Subcutaneous abdominal adipose tissue (tissue), 5 donors: ENCODE results near the gene IDH3A.

Experiments
- H3K27ac ChIP-seq: one replicate; pipeline ENCODE4 v1.7.0; 2013; ENCODE audit warnings: low read depth, mild to moderate bottlenecking, inconsistent platforms, low read length, moderate library complexity
- H3K27me3 ChIP-seq, 5 donors: one replicate each; pipeline ENCODE4 v1.7.0; 2013; ENCODE audit warnings: low read length in 5 of 5, inconsistent platforms in 1 of 5; ENCODE audit not compliant: control insufficient read depth in 5 of 5, insufficient read depth in 4 of 5
- H3K36me3 ChIP-seq, 5 donors: one replicate each; pipeline ENCODE4 v1.7.0; 2013; ENCODE audit warnings: low read length in 5 of 5; ENCODE audit not compliant: control insufficient read depth in 5 of 5, insufficient read depth in 5 of 5
- H3K4me1 ChIP-seq, 5 donors: one replicate each; pipeline ENCODE4 v1.7.0; 2013; ENCODE audit warnings: low read length in 5 of 5, mild to moderate bottlenecking in 3 of 5, moderate library complexity in 1 of 5; ENCODE audit not compliant: control insufficient read depth in 5 of 5, insufficient read depth in 5 of 5
- H3K4me3 ChIP-seq, 5 donors: one replicate each; pipeline ENCODE4 v1.7.0; 2013; ENCODE audit warnings: low read length in 5 of 5, low read depth in 1 of 5
- H3K9ac ChIP-seq, 5 donors: one replicate each; pipeline ENCODE4 v1.7.0; 2013; ENCODE audit warnings: low read length in 5 of 5, mild to moderate bottlenecking in 4 of 5, moderate library complexity in 3 of 5
- H3K9me3 ChIP-seq, 5 donors: one replicate each; pipeline ENCODE4 v1.7.0; 2013; ENCODE audit warnings: low read length in 5 of 5; ENCODE audit not compliant: control insufficient read depth in 5 of 5
- donor health status: healthy.
- donor health status: healthy.
- donor health status: healthy.
- donor health status: healthy.
- donor health status: healthy.

The IDH3A gene

DNA sequence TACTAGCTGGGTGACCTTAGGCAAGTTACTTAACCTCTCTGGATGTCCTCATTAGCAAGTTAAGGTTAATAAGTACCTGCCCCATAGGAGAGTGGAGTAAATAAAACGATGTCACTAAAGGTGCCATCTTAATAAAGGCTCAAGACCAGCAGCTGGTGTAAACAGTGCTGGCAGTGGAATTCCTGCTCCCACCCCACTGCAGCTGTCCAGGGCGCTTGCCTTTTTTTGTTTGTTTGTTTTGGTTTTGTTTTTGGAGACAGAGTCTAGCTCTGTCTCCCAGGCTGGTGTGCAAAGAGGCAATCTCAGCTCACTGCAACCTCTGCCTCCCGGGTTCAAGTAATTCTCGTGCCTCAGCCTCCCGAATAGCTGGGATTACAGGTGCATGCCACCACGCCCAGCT lies 28.9 kb downstream of the IDH3A start:
- Histone ChIP-seq H3K9ac (no peak overlapping the region), H3K27me3 (no peaks in the 10 kb centered on the region), H3K36me3 (peaks cover 0 to 12% (median 5%) of the 10 kb centered on the region in 5 donors), H3K4me3 (no peak overlapping the region), H3K27ac (no peak overlapping the region), H3K4me1 (no peaks in the 10 kb centered on the region), H3K9me3 (no peaks in the 10 kb centered on the region)

DNA sequence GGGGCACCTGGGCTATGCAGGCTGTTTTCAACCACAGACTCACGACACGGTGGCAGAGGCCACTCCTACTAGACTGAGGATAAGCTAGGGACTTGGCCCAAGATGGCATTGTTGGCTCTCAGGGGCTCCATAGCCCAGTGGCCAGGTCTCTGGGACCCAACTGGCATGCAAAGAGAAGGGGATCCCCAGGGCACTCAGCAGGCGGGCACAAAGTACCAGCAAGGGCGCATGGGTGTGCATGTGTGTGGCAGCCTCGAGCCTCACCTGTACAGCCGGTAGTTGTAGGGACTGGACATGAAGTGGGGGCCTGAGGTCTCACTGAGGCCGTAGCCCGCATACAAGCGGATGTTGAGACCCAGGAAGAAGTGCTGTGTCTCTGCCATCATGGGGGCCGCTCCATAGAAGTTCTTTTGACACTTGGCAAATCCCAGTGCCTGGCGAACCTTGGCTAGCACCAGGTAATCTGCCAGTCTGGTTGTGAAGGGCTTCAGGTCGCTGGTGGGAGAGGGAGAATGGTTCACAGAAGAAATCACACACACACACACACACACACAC lies 30.2 kb downstream of the IDH3A start:
- no peak overlapping the region for H3K4me3 ChIP-seq
- H3K36me3 ChIP-seq: peaks cover 0 to 1% (median 0%) of the 10 kb centered on the region in 5 donors
- H3K9me3 ChIP-seq: no peaks in the 10 kb centered on the region
- H3K27ac ChIP-seq: no peak overlapping the region
- no peak overlapping the region for H3K9ac ChIP-seq
- H3K27me3 ChIP-seq: no peaks in the 10 kb centered on the region
- H3K4me1 ChIP-seq: no peaks in the 10 kb centered on the region

- no peaks in the 10 kb centered on the region for H3K36me3 ChIP-seq
- no peaks in the 10 kb centered on the region for H3K9me3 ChIP-seq
- H3K27me3 ChIP-seq: no peaks in the 10 kb centered on the region
- no peak overlapping the region for H3K9ac ChIP-seq
- no peak overlapping the region for H3K27ac ChIP-seq
- no peak overlapping the region for H3K4me3 ChIP-seq
- H3K4me1 ChIP-seq: no peaks in the 10 kb centered on the region
These were observed 30.7 kb downstream of the IDH3A start for GRCh38 chr15:78179906-78180305.

- H3K27me3 ChIP-seq: no peaks in the 10 kb centered on the region
- no peak overlapping the region for H3K9ac ChIP-seq
- H3K4me1 ChIP-seq: no peaks in the 10 kb centered on the region
- H3K9me3 ChIP-seq: no peaks in the 10 kb centered on the region
- no peaks in the 10 kb centered on the region for H3K36me3 ChIP-seq
- no peak overlapping the region for H3K27ac ChIP-seq
- H3K4me3 ChIP-seq: no peak overlapping the region
These were observed 33.2 kb downstream of the IDH3A start for GRCh38 chr15:78182336-78182700.

- H3K36me3 ChIP-seq: no peaks in the 10 kb centered on the region
- H3K27me3 ChIP-seq: no peaks in the 10 kb centered on the region
- H3K9ac ChIP-seq: no peak overlapping the region
- no peaks in the 10 kb centered on the region for H3K4me1 ChIP-seq
- no peak overlapping the region for H3K27ac ChIP-seq
- H3K9me3 ChIP-seq: no peaks in the 10 kb centered on the region
- no peak overlapping the region for H3K4me3 ChIP-seq
These were observed 33.7 kb downstream of the IDH3A start for GRCh38 chr15:78182821-78183220.

- no peaks in the 10 kb centered on the region for H3K36me3 ChIP-seq
- no peak overlapping the region for H3K27ac ChIP-seq
- H3K9me3 ChIP-seq: peaks cover 0 to 8% (median 5%) of the 10 kb centered on the region in 5 donors
- no peak overlapping the region for H3K9ac ChIP-seq
- H3K4me1 ChIP-seq: peaks cover 0 to 11% (median 2%) of the 10 kb centered on the region in 5 donors
- no peak overlapping the region for H3K4me3 ChIP-seq
- no peaks in the 10 kb centered on the region for H3K27me3 ChIP-seq
These were observed 43.8 kb downstream of the IDH3A start for GRCh38 chr15:78192826-78193594.

DNA sequence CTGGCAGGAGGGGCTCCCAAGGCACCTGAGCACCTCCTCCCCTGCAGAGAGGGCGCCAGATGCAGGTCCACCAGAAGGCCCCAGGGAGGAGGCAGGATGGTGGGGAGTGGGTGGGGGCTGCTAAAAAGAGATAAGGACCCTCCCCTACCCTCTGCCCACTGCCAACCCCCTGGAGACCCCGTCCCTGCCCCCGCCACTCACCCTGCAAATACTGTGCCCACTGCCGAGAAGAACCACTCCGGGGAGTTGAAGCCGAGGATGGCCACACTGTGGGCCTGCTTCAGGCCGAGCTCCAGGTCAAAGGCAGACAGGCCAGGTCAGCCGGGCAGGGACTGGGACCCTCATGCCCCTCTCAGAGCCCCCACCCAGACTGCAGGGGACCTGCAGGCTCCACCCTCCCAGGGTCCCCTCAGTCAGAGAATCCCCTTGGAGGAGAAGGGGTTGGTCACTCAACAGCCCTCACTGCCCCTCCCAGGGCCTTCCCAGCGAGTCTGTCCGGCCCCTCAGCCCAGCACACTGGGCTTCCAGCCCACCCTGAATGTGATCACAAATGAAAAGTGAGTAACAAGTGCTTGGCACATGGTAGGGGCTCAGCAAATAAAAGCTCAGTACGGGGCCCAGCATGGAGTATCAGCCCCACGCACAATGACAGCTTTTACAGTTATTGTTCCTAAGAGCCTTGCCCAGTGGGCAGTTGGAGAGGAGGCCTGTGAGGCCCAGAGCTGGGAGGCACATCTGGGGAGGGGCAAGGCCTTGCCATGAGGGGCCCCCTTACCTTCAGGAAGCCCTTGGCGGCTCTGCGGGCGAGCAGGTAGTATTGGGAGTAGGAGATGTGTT lies 44.8 kb downstream of the IDH3A start:
- Histone ChIP-seq H3K9ac (no peak overlapping the region), H3K4me1 (peaks cover 0 to 13% (median 2%) of the 10 kb centered on the region in 5 donors), H3K9me3 (peaks cover 0 to 8% (median 5%) of the 10 kb centered on the region in 5 donors), H3K36me3 (no peaks in the 10 kb centered on the region), H3K27ac (no peak overlapping the region), H3K27me3 (no peaks in the 10 kb centered on the region), H3K4me3 (no peak overlapping the region)

GRCh38 chr15:78194568-78194925 lies 45.4 kb downstream of the IDH3A start:
- Histone ChIP-seq H3K9ac (no peak overlapping the region), H3K9me3 (peaks cover 0 to 8% (median 5%) of the 10 kb centered on the region in 5 donors), H3K27me3 (no peaks in the 10 kb centered on the region), H3K36me3 (no peaks in the 10 kb centered on the region), H3K4me1 (peaks cover 0 to 13% (median 2%) of the 10 kb centered on the region in 5 donors), H3K4me3 (no peak overlapping the region), H3K27ac (no peak overlapping the region)

DNA sequence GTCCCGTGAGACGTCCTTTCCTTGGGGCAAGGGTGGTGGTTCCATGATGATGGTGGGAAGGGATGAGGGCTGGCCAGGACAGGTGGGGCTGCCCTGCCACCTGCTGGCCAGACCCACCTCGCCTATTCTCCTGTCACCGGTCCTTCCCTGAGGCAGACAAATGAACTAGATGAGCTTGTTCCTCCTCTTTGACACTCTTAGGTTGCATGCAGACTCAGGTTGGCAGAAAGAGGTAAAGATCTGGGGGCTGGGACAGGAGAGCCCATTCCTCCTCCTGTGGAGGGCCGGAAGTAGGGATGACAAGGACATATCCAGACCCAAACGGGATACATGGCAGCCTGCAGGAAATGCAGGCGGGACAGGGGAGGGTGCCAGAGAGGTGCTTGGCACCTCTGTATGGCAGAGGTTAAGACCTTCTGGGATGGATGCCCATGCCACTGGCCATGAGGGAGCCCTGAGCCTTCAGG lies 46.6 kb downstream of the IDH3A start:
- no peaks in the 10 kb centered on the region for H3K36me3 ChIP-seq
- H3K9me3 ChIP-seq: peaks cover 0 to 8% (median 4%) of the 10 kb centered on the region in 5 donors
- H3K4me3 ChIP-seq: no peak overlapping the region
- H3K27me3 ChIP-seq: no peaks in the 10 kb centered on the region
- no peak overlapping the region for H3K9ac ChIP-seq
- H3K4me1 ChIP-seq: peaks cover 0 to 13% (median 2%) of the 10 kb centered on the region in 5 donors
- H3K27ac ChIP-seq: no peak overlapping the region

DNA sequence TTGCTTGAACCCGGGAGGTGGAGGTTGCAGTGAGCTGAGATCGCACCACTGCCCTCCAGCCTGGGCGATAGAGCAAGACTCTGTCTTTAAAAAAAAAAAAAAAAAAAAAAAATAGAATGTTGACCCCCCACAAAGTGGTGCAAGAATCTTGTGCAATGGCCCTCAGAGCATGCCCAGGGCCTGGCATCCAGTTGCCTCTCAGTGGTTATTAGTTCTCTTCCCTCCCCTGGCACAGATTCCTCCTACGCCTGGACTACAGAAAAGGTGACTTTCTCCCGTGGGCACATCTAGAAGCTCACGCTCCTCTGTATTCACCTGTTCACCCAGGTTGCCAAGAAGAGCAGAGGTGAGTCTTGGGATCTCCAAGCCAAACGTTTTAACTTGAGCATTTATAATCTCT lies 48.5 kb downstream of the IDH3A start:
- no peaks in the 10 kb centered on the region for H3K27me3 ChIP-seq
- H3K9ac ChIP-seq: no peak overlapping the region
- H3K4me3 ChIP-seq: no peak overlapping the region
- H3K36me3 ChIP-seq: no peaks in the 10 kb centered on the region
- H3K4me1 ChIP-seq: peaks cover 0 to 13% (median 2%) of the 10 kb centered on the region in 5 donors
- no peak overlapping the region for H3K27ac ChIP-seq
- no peaks in the 10 kb centered on the region for H3K9me3 ChIP-seq
